OCI-LY3 (cell line): ENCODE measurements around the gene LCE3A.
"Not testable (repeated sequence)": the region's sequence is repeated elsewhere in the genome, so short reads cannot be mapped to it uniquely, and the experiment has no call there.

ENCODE experiments used
- CTCF ChIP-seq: fragments of 200-600, 300-600 bp; sonication (generic); IDR thresholded peaks from 2 replicates; pipeline ENCODE4 v1.5.1; 2014; ENCODE audit warnings: antibody characterized with exemption, low read length, low read depth
- EZH2phosphoT487 ChIP-seq: fragments of 200-600 bp; shearing (Covaris generic); IDR thresholded peaks from 2 replicates; pipeline ENCODE4 v1.6.1; 2018; ENCODE audit warnings: antibody characterized with exemption, mixed run types, low read depth

GRCh38 chr1:152666171-152666570, 43.3 kb upstream of the LCE3A start:
- TF ChIP-seq CTCF, EZH2phosphoT487: not testable (repeated sequence)
